GM21447 (cell line): ENCODE data around the gene PRC1.
A peak's percentile ranks its signal among the peaks of the same experiment; 100 is the strongest.
"Not testable (repeated sequence)": the region's sequence is repeated elsewhere in the genome, so short reads cannot be mapped to it uniquely, and the experiment has no call there.

Experiments used
- ATAC-seq: cut with Tn5 transposase; IDR thresholded peaks from one replicate; pipeline ENCODE4 v1.9.1; 2021; ENCODE audit not compliant: unreplicated experiment

Gene PRC1

DNA sequence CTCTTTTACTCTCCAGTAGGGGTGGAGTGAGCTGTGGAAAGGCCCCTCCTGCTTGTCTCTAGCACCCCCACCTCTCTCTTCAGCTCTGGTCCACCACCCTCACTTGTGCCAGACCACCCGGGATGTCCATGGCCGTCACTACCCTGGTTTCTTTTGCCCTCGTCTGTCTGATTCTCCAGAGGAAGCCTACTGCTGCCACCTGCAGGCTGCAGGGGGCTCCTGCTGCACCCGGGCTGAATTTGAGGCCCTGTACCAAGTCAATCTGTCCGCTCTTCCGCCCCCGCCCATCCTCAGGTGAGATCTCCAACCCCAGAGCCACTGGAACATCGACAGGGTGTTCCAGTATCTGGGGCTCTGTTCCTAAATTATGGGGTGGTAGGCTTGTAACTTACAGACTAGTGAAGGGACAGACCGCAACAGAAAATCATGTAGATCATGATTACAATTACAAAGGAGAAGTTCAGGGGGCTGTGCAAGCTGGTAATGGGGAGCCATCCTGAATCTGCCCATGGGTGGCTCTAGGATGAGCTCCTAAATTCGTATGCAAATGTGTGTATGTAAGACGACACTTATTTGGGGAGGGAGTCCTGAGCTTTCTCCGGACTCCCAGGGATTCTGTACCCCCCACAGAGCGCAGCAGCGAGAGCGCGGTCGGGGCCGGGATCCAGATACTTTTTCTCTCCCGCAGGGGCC lies 59.9 kb downstream of the PRC1 start:
- peak; percentile 29 for ATAC-seq

DNA sequence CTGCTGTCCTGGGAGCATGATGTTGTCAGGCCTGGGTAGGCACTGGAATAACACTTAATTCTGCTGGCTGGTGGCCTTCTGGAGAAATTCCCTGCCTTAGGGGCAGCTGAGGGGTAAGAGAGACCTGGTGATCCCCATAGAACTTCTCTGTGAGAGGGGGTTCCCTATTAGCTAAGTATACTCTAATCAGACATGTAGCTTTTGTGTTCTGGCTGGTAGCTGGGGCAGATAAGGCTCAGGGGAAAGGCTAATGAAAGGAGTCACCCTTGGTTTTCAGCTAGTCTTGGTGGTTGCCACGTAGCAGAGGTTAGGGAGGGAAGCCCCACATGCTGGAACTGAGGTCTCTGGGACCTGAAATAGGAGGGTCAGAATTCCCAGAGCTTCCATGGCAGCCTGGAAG lies 61.0 kb downstream of the PRC1 start:
- no peak for ATAC-seq

GRCh38 chr15:90932660-90932991 lies 61.7 kb downstream of the PRC1 start:
- no peak for ATAC-seq

DNA sequence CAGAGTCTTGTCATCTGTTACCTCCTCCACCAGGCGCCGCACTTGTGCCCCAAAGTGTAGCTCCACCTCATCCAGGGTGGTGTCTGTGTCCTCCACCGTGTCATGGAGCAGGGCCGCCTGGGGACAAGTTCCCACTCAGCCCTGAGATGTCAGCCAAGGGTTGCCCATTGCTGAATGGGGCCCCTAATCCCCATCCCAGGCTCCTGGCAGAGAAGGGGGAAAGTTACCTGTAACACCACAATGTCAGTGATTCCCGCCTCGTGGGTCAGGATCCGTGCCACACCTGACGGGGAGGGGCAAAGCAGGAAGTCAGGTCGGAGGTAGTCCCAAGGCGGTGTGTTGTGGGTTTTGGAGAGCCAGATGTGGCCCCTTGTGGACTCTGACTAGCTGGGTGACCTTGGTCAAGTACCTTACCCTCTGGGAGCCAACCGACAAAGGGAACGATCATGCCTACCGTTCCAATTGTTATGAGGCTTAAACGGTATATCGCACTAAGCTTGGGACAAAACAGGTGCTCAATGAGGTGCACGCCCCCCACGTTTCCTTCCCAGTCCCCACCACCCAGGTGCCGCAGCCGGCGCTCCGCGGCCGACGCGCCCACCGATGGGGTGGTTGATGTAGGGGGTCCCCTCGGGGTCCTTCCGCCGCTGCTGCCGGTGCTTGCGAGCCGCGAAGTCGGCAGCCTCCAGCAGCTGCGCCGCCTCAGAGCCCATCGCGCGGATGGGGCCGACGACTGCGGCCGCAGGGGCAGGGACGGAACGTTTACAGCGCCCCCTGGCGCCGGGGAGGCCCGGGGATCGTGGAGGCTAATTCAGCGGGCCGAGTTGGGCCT lies 62.3 kb downstream of the PRC1 start, which contains the start of gene HDDC3:
Gene HDDC3 (minus strand): TSS at position 722 of the 832 bp plus-strand sequence. CDS start 9 bp downstream, at position 713.
- peak; percentile 49 for ATAC-seq

- ATAC-seq, result no peak
These were observed 62.8 kb downstream of the PRC1 start for GRCh38 chr15:90931575-90931827.

GRCh38 chr15:90930861-90931574 lies 63.3 kb downstream of the PRC1 start:
- ATAC-seq, result no peak

GRCh38 chr15:90929246-90930019 lies 64.9 kb downstream of the PRC1 start:
- no peak for ATAC-seq

- ATAC-seq, result not testable (repeated sequence)
These were observed 66.2 kb downstream of the PRC1 start for GRCh38 chr15:90928106-90928505.

GRCh38 chr15:90926766-90927165 lies 67.6 kb downstream of the PRC1 start:
- ATAC-seq, result not testable (repeated sequence)

DNA sequence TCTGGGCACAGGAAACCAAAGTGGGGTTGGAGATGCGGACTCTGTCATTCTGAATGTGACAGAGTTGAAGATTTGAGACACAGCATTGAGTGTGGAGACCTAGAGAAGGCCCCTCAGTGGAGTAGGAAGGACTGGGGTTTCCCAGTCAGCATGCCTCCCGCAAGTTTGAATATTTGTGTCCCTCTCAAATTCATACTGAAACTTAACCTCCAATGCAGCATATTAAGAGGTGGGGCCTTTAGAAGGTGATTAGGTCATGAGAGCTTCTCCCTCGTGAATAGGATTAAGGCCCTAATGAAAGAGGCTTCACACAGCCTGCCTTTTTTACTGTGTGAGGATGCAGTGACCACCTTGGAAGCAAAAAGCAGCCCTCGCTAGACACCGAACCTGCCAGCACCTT lies 70.0 kb downstream of the PRC1 start:
- peak; percentile 72 for ATAC-seq

DNA sequence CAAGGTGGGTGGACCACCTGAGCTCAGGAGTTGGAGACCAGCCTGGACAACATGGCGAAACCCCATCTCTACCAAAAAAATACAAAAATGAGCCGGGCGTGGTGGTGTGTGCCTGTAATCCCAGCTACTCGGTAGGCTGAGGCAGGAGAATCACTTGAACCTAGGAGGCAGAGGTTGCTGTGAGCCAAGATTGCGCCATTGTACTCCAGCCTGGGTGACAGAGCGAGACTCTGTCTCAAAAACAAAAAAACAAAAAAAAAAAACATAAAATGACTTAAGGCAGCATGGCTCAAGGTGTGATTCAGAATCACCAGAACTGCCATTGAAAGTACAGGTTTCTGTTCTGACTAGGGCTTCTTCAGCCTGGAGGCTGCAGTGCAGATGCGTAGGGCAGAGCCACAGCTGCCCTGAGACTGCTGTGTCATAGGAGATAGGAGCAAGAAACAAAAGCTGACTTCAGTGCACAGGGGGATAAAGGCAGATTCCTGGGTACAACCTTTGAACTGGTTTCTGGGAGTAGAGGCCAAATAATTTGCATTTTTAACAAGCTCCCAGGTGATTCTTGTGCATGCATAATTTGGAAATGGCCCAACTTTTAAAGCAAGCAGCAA lies 71.5 kb downstream of the PRC1 start:
- ATAC-seq, result peak; percentile 62

GRCh38 chr15:90921887-90922286 lies 72.4 kb downstream of the PRC1 start:
- no peak for ATAC-seq

GRCh38 chr15:90918835-90919234 lies 75.5 kb downstream of the PRC1 start:
- no peak for ATAC-seq

GRCh38 chr15:90918034-90918788 lies 76.1 kb downstream of the PRC1 start:
- ATAC-seq, result no peak

DNA sequence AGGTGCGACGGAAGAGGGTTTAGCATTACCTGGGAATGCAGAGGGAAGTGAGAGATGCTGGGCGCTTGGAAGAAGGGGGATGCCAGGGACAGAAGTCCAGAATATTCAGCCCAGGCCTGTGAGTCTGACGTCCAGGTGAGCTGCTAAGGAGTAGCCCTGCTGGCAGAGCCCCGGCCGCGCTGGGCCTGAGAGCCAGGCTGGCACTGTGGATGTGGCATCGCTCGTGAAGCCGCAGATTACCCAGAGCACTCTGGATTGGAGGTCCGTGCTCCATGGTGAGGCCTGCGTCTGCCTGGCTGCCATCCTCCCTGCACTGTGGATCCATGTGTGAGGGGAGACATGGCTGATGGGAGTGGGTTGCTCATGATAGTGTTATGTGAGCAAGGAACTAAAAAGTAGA lies 76.8 kb downstream of the PRC1 start:
- no peak for ATAC-seq

DNA sequence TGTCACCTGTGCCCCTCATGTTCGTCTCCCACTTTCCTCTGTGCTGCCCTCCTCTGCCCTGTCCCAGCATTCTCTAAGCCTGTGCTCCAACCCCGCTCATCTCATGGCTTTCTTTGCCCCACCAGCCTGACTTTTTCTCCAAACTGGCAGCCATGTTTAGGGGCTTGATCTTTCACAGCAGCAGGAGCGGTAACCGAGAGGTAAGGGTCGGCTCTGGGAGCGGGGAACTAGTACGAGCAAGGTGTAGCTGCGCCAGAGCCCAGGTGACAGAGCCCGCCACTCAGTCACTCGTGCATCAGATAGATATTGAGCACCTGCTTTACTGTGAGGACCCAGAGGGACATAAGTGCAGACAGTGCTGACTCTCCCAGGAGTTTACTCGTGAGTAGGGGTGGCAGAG lies 77.9 kb downstream of the PRC1 start:
- ATAC-seq, result no peak
